Measurements from ENCODE around the gene PARS2. TPM values are rescaled to one million over a fixed set of nuclear protein-coding genes. Genes with fewer than 3 reads are reported as not detected.

Gene PARS2
- total and polyA plus RNA-seq, 8 donors: 0.61 to 3.6 (median 1.9) TPM

DNA sequence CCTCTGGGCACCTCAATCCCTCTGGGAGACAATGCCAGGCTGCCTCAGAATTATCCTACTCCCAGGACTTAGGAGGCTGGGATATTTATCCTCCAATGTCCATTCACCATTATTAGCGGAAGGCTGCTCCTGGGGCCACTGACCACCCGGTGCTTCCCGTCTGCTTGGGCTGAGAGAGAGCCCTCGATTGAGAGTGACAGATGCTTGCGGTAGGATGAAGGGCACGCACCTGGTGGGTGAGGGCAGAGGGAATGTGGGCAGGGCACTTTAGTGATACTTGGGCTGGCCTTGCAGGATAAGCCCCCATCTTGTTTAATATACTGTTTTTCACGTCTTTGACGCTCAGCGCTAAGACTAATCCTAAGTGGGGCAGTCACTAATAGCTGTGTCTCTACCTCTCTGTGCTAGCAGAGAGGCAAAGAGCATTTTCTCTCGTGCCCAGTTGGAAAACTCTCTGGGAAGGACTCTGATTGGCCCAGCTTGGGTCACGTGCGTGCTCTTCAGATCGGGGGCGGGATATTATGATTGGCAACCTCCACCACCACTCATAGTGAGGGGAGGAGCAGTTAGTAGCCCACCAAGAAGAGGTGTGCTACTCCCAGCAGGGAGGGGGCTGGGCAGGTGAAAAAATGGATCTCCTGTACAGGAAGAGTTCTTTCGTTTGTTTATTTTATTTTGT is 10.6 kb upstream of the PARS2 start:
- FAIRE-seq (no peak), ATAC-seq (no peak), DNase-seq (no peak)
- no peak overlapping the region for H3K27ac ChIP-seq
- 55 to 63% methylated on average over 15 of the region's 15 CpGs for WGBS, 2 donors
- intact Hi-C loops (cut with DNase I): no loop called here
- H3K4me3 ChIP-seq: no peak overlapping the region
- H3K9me3 ChIP-seq: no peaks in the 10 kb centered on the region
- H3K36me3 ChIP-seq: no peaks in the 10 kb centered on the region
- TF ChIP-seq, protein P1, sequence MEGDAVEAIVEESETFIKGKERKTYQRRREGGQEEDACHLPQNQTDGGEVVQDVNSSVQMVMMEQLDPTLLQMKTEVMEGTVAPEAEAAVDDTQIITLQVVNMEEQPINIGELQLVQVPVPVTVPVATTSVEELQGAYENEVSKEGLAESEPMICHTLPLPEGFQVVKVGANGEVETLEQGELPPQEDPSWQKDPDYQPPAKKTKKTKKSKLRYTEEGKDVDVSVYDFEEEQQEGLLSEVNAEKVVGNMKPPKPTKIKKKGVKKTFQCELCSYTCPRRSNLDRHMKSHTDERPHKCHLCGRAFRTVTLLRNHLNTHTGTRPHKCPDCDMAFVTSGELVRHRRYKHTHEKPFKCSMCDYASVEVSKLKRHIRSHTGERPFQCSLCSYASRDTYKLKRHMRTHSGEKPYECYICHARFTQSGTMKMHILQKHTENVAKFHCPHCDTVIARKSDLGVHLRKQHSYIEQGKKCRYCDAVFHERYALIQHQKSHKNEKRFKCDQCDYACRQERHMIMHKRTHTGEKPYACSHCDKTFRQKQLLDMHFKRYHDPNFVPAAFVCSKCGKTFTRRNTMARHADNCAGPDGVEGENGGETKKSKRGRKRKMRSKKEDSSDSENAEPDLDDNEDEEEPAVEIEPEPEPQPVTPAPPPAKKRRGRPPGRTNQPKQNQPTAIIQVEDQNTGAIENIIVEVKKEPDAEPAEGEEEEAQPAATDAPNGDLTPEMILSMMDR (IDR thresholded peaks at IDR 0.05): no peak
- H3K27me3 ChIP-seq: no peaks in the 10 kb centered on the region
- H3K4me1 ChIP-seq: no peaks in the 10 kb centered on the region

DNA sequence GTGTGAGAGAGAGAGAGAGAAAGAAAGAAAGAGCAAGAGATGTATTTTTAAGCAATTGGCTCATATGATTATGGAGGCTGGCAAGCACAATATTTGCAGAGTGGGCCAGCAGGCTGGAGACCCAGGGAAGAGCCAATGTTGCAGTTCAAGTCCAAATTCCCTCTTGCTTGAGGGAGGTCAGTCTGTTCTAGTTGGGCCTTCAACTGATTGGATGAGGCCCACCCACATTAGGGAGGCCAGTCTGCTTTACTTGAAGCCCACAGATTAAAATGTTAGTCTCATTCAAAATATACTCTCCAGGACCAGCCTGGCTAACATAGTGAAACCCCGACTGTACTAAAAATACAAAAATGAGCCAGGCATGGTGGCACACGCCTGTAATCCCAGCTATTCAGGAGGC is 8.6 kb upstream of the PARS2 start:
- Histone ChIP-seq H3K36me3 (no peaks in the 10 kb centered on the region), H3K4me3 (no peak overlapping the region), H3K27me3 (no peaks in the 10 kb centered on the region), H3K27ac (no peak overlapping the region), H3K4me1 (no peaks in the 10 kb centered on the region), H3K9me3 (no peaks in the 10 kb centered on the region)
- no peak for FAIRE-seq
- ATAC-seq: no peak
- whole genome bisulfite sequencing, 2 donors: 78 to 93% methylated on average over 2 of the region's 2 CpGs
- intact Hi-C loops (cut with DNase I): no loop called here
- no peak for DNase-seq
- TF ChIP-seq, protein P1 (IDR thresholded peaks at IDR 0.05): no peak

DNA sequence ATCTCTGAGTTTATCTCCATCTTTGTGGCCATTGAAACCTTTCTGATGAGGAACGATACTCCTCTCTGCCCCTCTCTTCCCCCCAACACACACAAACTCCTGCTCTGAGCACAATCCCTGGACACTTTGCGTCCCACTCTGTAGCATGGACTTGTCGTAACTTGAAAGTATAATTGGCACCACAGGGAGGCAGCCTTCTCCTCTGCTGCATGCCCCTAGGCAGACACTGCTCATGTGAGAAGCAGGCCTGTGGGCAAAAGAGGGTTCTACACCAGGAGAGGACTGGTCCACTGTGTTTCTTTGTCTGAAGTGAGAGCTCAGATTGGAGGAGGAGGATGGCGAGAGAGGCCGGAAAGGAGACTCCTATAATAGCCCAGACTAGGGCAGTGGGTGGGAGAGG is 3.8 kb upstream of the PARS2 start:
- H3K9me3 ChIP-seq: no peaks in the 10 kb centered on the region
- FAIRE-seq (no peak), DNase-seq (no peak), ATAC-seq (no peak)
- no peaks in the 10 kb centered on the region for H3K27me3 ChIP-seq
- peaks cover 0 to 10% (median 9%) of the 10 kb centered on the region in 3 donors for H3K4me1 ChIP-seq
- no peak overlapping the region for H3K4me3 ChIP-seq
- TF ChIP-seq, protein P1 (IDR thresholded peaks at IDR 0.05): no peak
- no peak overlapping the region for H3K27ac ChIP-seq
- WGBS, 2 donors: 70 to 79% methylated on average over 5 of the region's 5 CpGs
- intact Hi-C loops (cut with DNase I): no loop called here
- H3K36me3 ChIP-seq: no peaks in the 10 kb centered on the region

DNA sequence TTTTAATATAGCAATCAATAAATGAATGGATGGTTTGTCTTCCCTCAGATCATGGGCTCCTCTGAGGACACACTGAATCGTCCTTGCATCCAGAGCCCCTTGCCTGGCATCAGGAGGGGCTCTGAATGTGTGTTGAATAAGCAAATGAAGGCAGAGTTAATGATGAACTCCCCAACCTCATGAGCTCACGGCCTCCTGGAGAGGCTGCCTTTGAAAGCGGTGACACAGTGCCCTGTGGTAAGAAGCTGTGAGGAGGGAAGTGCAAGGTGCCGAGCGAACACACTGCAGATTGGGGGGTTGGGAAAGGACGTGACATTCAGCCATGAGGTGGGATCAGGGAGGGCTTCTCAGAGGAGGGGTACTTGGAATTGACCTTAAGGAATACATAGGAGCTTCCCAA is 3.2 kb upstream of the PARS2 start:
- no peaks in the 10 kb centered on the region for H3K27me3 ChIP-seq
- TF ChIP-seq, protein P1 (IDR thresholded peaks at IDR 0.05): no peak
- FAIRE-seq: no peak
- H3K9me3 ChIP-seq: no peaks in the 10 kb centered on the region
- no peaks in the 10 kb centered on the region for H3K36me3 ChIP-seq
- WGBS, 2 donors: 44 to 46% methylated on average over 6 of the region's 6 CpGs
- peaks cover 0 to 12% (median 10%) of the 10 kb centered on the region in 3 donors for H3K4me1 ChIP-seq
- intact Hi-C loops (cut with DNase I): no loop called here
- H3K4me3 ChIP-seq: no peak overlapping the region
- no peak for DNase-seq
- ATAC-seq: no peak
- no peak overlapping the region for H3K27ac ChIP-seq

DNA sequence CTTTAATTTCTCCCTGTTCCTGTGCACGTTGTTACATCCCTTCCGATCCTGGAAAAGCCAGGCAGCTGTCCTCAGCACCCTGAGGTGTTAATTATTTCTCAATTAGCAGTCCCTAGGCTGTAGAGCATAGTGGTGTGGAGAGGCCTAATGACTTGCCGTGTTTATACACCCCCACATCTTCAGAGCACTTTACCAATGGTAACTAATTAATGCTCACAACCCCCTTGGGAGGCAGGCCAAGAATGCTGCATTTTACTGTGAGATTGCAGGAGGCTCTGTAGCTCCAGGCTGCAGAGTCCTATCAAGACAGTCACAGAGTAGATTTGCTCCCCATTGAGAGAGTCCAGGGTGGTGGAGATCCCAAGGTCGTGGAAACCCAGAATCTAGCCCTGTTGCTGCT is 2.4 kb upstream of the PARS2 start:
- no peak for ATAC-seq
- 24 to 31% methylated on average over 4 of the region's 4 CpGs for WGBS, 2 donors
- no peak overlapping the region for H3K4me3 ChIP-seq
- no peaks in the 10 kb centered on the region for H3K27me3 ChIP-seq
- TF ChIP-seq, protein P1 (IDR thresholded peaks at IDR 0.05): no peak
- no peaks in the 10 kb centered on the region for H3K9me3 ChIP-seq
- H3K4me1 ChIP-seq: peaks cover 0 to 12% (median 10%) of the 10 kb centered on the region in 3 donors
- intact Hi-C loops (cut with DNase I): no loop called here
- H3K36me3 ChIP-seq: no peaks in the 10 kb centered on the region
- no peak for DNase-seq
- FAIRE-seq: no peak
- no peak overlapping the region for H3K27ac ChIP-seq
